Nephron (organoid): ENCODE results near the gene PADI4.

Experiments
- H3K27ac Mint-ChIP-seq, 3 experiments: 2 replicates each; pipeline ENCODE4 v1.8.0; 2020; ENCODE audit warnings: mixed read lengths in 3 of 3, mild to moderate bottlenecking in 2 of 3, moderate library complexity in 1 of 3
- H3K27me3 Mint-ChIP-seq: 2 replicates; pipeline ENCODE4 v1.8.0; 2021; ENCODE audit warnings: low read depth, mild to moderate bottlenecking, moderate library complexity, mixed read lengths
- H3K36me3 Mint-ChIP-seq: 2 replicates; pipeline ENCODE4 v1.8.0; 2020; ENCODE audit warnings: low read depth, mixed read lengths
- H3K4me1 Mint-ChIP-seq: 2 replicates; pipeline ENCODE4 v1.8.0; 2020; ENCODE audit warnings: mixed read lengths
- H3K4me3 Mint-ChIP-seq, 3 experiments: 2 replicates each; pipeline ENCODE4 v1.8.0; 2020; ENCODE audit warnings: mild to moderate bottlenecking in 3 of 3, mixed read lengths in 3 of 3, moderate library complexity in 2 of 3
- H3K9me3 Mint-ChIP-seq: 2 replicates; pipeline ENCODE4 v1.8.0; 2020; ENCODE audit warnings: mixed read lengths
- CTCF ChIP-seq, 3 experiments: fragments of 200-600 bp; sonication (generic); IDR thresholded peaks; one replicate each; pipeline ENCODE4 v1.5.0; 2021; ENCODE audit warnings: antibody characterized with exemption in 3 of 3; ENCODE audit not compliant: unreplicated experiment in 3 of 3

The PADI4 gene

GRCh38 chr1:17296086-17296485, 11.9 kb upstream of the PADI4 start:
- Mint-ChIP-seq H3K9me3 (peaks cover 10% of the 10 kb centered on the region), H3K4me3 (no peak overlapping the region), H3K4me1 (no peaks in the 10 kb centered on the region), H3K27ac (no peak overlapping the region), H3K27me3 (peaks cover 4% of the 10 kb centered on the region), H3K36me3 (no peaks in the 10 kb centered on the region)
- TF ChIP-seq CTCF (IDR thresholded peaks at IDR 0.05; ENCODE audit: unreplicated experiment in 3 of 3), result no peak

GRCh38 chr1:17297991-17298390, 10.0 kb upstream of the PADI4 start:
- no peak overlapping the region for H3K27ac Mint-ChIP-seq
- H3K27me3 Mint-ChIP-seq, result peaks cover 4% of the 10 kb centered on the region
- H3K9me3 Mint-ChIP-seq, result peaks cover 22% of the 10 kb centered on the region
- TF ChIP-seq CTCF (IDR thresholded peaks at IDR 0.05; ENCODE audit: unreplicated experiment in 3 of 3), result no peak
- peaks cover 6% of the 10 kb centered on the region for H3K36me3 Mint-ChIP-seq
- no peaks in the 10 kb centered on the region for H3K4me1 Mint-ChIP-seq
- no peak overlapping the region for H3K4me3 Mint-ChIP-seq

- H3K27ac Mint-ChIP-seq, result no peak overlapping the region
- peaks cover 6% of the 10 kb centered on the region for H3K36me3 Mint-ChIP-seq
- no peak overlapping the region for H3K4me3 Mint-ChIP-seq
- no peaks in the 10 kb centered on the region for H3K4me1 Mint-ChIP-seq
- no peak for TF ChIP-seq CTCF (IDR thresholded peaks at IDR 0.05; ENCODE audit: unreplicated experiment in 3 of 3)
- H3K27me3 Mint-ChIP-seq, result peaks cover 11% of the 10 kb centered on the region
- H3K9me3 Mint-ChIP-seq, result peaks cover 28% of the 10 kb centered on the region
Measured at GRCh38 chr1:17301767-17302166, 6.2 kb upstream of the PADI4 start.

GRCh38 chr1:17304151-17304825, 3.7 kb upstream of the PADI4 start:
- H3K9me3 Mint-ChIP-seq, result peaks cover 22% of the 10 kb centered on the region
- H3K36me3 Mint-ChIP-seq, result peaks cover 6% of the 10 kb centered on the region
- no peak overlapping the region for H3K27ac Mint-ChIP-seq

GRCh38 chr1:17304826-17305175, 3.2 kb upstream of the PADI4 start:
- Mint-ChIP-seq H3K36me3 (peaks cover 6% of the 10 kb centered on the region), H3K27me3 (peaks cover 7% of the 10 kb centered on the region), H3K4me3 (no peak overlapping the region), H3K27ac (no peak overlapping the region), H3K9me3 (peaks cover 18% of the 10 kb centered on the region), H3K4me1 (peaks cover 5% of the 10 kb centered on the region)
- no peak for TF ChIP-seq CTCF (IDR thresholded peaks at IDR 0.05; ENCODE audit: unreplicated experiment in 3 of 3)

More at GRCh38 chr1:17304151-17304825, 3.7 kb upstream of the PADI4 start:
- H3K4me1 Mint-ChIP-seq, result peaks cover 3% of the 10 kb centered on the region
- no peak for TF ChIP-seq CTCF (IDR thresholded peaks at IDR 0.05; ENCODE audit: unreplicated experiment in 3 of 3)
- H3K4me3 Mint-ChIP-seq, result no peak overlapping the region
- H3K27me3 Mint-ChIP-seq, result peaks cover 7% of the 10 kb centered on the region

- H3K9me3 Mint-ChIP-seq, result peaks cover 18% of the 10 kb centered on the region
- peaks cover 5% of the 10 kb centered on the region for H3K4me1 Mint-ChIP-seq
- H3K27ac Mint-ChIP-seq, result no peak overlapping the region
Measured at GRCh38 chr1:17305576-17306095, 2.4 kb upstream of the PADI4 start.

More at GRCh38 chr1:17305576-17306095, 2.4 kb upstream of the PADI4 start:
- Mint-ChIP-seq H3K27me3 (peaks cover 13% of the 10 kb centered on the region), H3K36me3 (peaks cover 6% of the 10 kb centered on the region), H3K4me3 (no peak overlapping the region)
- no peak for TF ChIP-seq CTCF (IDR thresholded peaks at IDR 0.05; ENCODE audit: unreplicated experiment in 3 of 3)
